T-helper 2 cell treated with Interferon-gamma antibody and Interleukin-4, amounts not matched to agents 100 ng/mL and 5 ng/mL, for 36 hours (primary cell): ENCODE data around the gene KCND1. TPM values are rescaled to one million over a fixed set of nuclear protein-coding genes. Genes with fewer than 3 reads are reported as not detected.

ENCODE experiments used
- intact Hi-C: fragments of 100-400 bp; cut with micrococcal nuclease; formaldehyde crosslinking; loops from one replicate; pipeline ENCODE4 v1.15.1; 2023
- total RNA-seq: library from RNA; stranded (reverse); gene quantifications from 2 replicates; pipeline ENCODE4 v1.2.3, GENCODE V29; 2022

Gene KCND1
- total RNA-seq, 1 donor from 2014 or later: 4.0 TPM

- intact Hi-C loops: no loop called here
Measured at GRCh38 chrX:48975041-48975440, 3.4 kb upstream of the KCND1 start.

- intact Hi-C loops: no loop called here
Measured at GRCh38 chrX:48974574-48974973, 2.9 kb upstream of the KCND1 start.

- intact Hi-C loops: no loop called here
Measured at GRCh38 chrX:48974033-48974432, 2.4 kb upstream of the KCND1 start.

GRCh38 chrX:48972220-48973164 lies 848 bp upstream of the KCND1 start:
- intact Hi-C loops: loop anchor here (2.0 kb wide), 1 partner anchor 70 kb away; the partner anchor contains the start of gene TFE3

- intact Hi-C loops: no loop called here
Measured at GRCh38 chrX:48969471-48969870, 2.2 kb downstream of the KCND1 start.

GRCh38 chrX:48968377-48968776 lies 3.3 kb downstream of the KCND1 start:
- intact Hi-C loops: no loop called here

- intact Hi-C loops: no loop called here
Measured at GRCh38 chrX:48966796-48967579, 4.7 kb downstream of the KCND1 start.

GRCh38 chrX:48965959-48966358 lies 5.7 kb downstream of the KCND1 start:
- intact Hi-C loops: no loop called here

GRCh38 chrX:48961585-48962091 lies 10.0 kb downstream of the KCND1 start:
- intact Hi-C loops: no loop called here

GRCh38 chrX:48960291-48960690 lies 11.4 kb downstream of the KCND1 start:
- intact Hi-C loops: no loop called here

GRCh38 chrX:48958635-48959094 lies 13.0 kb downstream of the KCND1 start:
- intact Hi-C loops: loop anchor here (1.0 to 10.0 kb wide), 8 partner anchors 39 to 481 kb away; partner anchors contain the start of genes FTSJ1, GRIPAP1, PIM2 and PRAF2

GRCh38 chrX:48957827-48958634 lies 13.6 kb downstream of the KCND1 start:
- intact Hi-C loops: loop anchor here (1.0 to 10.0 kb wide), 8 partner anchors 39 to 481 kb away; partner anchors contain the start of genes FTSJ1, GRIPAP1, PIM2 and PRAF2

- intact Hi-C loops: loop anchor here (5.0 to 10.0 kb wide), 2 partner anchors 117 to 480 kb away; partner anchors contain the start of genes FTSJ1, PRAF2 and WDR45
Measured at GRCh38 chrX:48957477-48957826, 14.2 kb downstream of the KCND1 start, which contains the start of gene OTUD5. OTUD5 (minus strand) TSS chrX:48957607; CDS start chrX:48957570, 37 bp downstream.

GRCh38 chrX:48956728-48957414 lies 14.8 kb downstream of the KCND1 start:
- intact Hi-C loops: loop anchor here (5.0 to 10.0 kb wide), 2 partner anchors 118 to 480 kb away; partner anchors contain the start of genes FTSJ1, PRAF2 and WDR45

GRCh38 chrX:48948589-48948988 lies 23.1 kb downstream of the KCND1 start:
- intact Hi-C loops: loop anchor here (5.0 kb wide), 1 partner anchor 251 kb away; the partner anchor contains the start of gene SUV39H1

GRCh38 chrX:48945517-48946348 lies 25.9 kb downstream of the KCND1 start:
- intact Hi-C loops: loop anchor here (1.0 to 5.0 kb wide), 3 partner anchors 28 to 248 kb away; partner anchors contain the start of gene SUV39H1

GRCh38 chrX:48942895-48943294 lies 28.7 kb downstream of the KCND1 start:
- intact Hi-C loops: no loop called here

GRCh38 chrX:48940404-48940955 lies 31.2 kb downstream of the KCND1 start:
- intact Hi-C loops: no loop called here
